OCI-LY7 (cell line): ENCODE data around the gene SERPINC1. TPM values are rescaled to one million over a fixed set of nuclear protein-coding genes. Genes with fewer than 3 reads are reported as not detected.

Source experiments
- BruUV-seq: library from RNA; stranded (reverse); fragments of 400-500 nt; replicated peaks from 2 replicates; lab custom pipeline; 2021; lab: Mats Ljungman, UMichigan
- CTCF ChIA-PET: fragments of 300-600 bp; sonication (Branson Sonifier 250); formaldehyde crosslinking; loops from one replicate; lab custom pipeline; 2022; ENCODE audit warnings: antibody characterized with exemption; ENCODE audit not compliant: unreplicated experiment; lab: Charles Lee
- POLR2A ChIA-PET: fragments of 300-600 bp; sonication (Branson Sonifier 250); formaldehyde crosslinking; loops from one replicate; lab custom pipeline; 2022; ENCODE audit warnings: antibody characterized with exemption; lab: Charles Lee
- DNase-seq: peaks from one replicate; pipeline ENCODE4 v3.0.0-alpha.2; 2015; ENCODE audit warnings: low spot score
- H2AFZ ChIP-seq: fragments of 200-600 bp; sonication (generic), shearing (Covaris generic); 2 replicates; pipeline ENCODE4 v1.6.1; 2014; ENCODE audit warnings: mild to moderate bottlenecking, antibody characterized with exemption, low read length, moderate library complexity
- H3K27ac ChIP-seq: fragments of 200-600 bp; sonication (generic); 2 replicates; pipeline ENCODE4 v1.5.1; 2014; ENCODE audit warnings: mixed run types, low read depth, mild to moderate bottlenecking, moderate library complexity, low read length, inconsistent platforms; ENCODE audit not compliant: poor library complexity, severe bottlenecking
- H3K36me3 ChIP-seq: fragments of 200-600 bp; sonication (generic); 2 replicates; pipeline ENCODE4 v1.6.1; 2014; ENCODE audit warnings: mild to moderate bottlenecking, antibody characterized with exemption, low read length, moderate library complexity, mixed read lengths; ENCODE audit not compliant: insufficient read depth
- H3K4me1 ChIP-seq: fragments of 200-600 bp; sonication (generic); 2 replicates; pipeline ENCODE4 v1.5.1; 2014; ENCODE audit warnings: mild to moderate bottlenecking, low read length; ENCODE audit not compliant: insufficient read depth, poor library complexity, severe bottlenecking
- H3K4me2 ChIP-seq: fragments of 200-600 bp; sonication (generic); 2 replicates; pipeline ENCODE4 v1.6.1; 2014; ENCODE audit warnings: mild to moderate bottlenecking, low read length
- H3K4me3 ChIP-seq: fragments of 200-600 bp; sonication (generic); 2 replicates; pipeline ENCODE4 v1.5.1; 2014; ENCODE audit warnings: mild to moderate bottlenecking, low read depth, low read length; ENCODE audit not compliant: poor library complexity, severe bottlenecking
- H3K79me2 ChIP-seq: fragments of 200-600 bp; sonication (generic); 2 replicates; pipeline ENCODE4 v1.6.1; 2016; ENCODE audit warnings: low read depth, mild to moderate bottlenecking, low read length, moderate library complexity, mixed read lengths; ENCODE audit not compliant: insufficient read depth
- H3K9me2 ChIP-seq: fragments of 200-600 bp; sonication (generic); 2 replicates; pipeline ENCODE4 v1.6.1; 2016; ENCODE audit warnings: mild to moderate bottlenecking, low read length, mixed read lengths; ENCODE audit not compliant: insufficient read depth
- H3K9me3 ChIP-seq: fragments of 200-600 bp; sonication (generic); 2 replicates; pipeline ENCODE4 v1.6.1; 2014; ENCODE audit warnings: mild to moderate bottlenecking, mixed run types, low read length, mixed read lengths
- H4K20me1 ChIP-seq: fragments of 200-600 bp; sonication (generic); 2 replicates; pipeline ENCODE4 v1.6.1; 2014; ENCODE audit warnings: mild to moderate bottlenecking, antibody characterized with exemption, low read length, moderate library complexity, mixed read lengths; ENCODE audit not compliant: insufficient read depth
- CTCF ChIP-seq: fragments of 200-600 bp; sonication (generic); conservative IDR thresholded peaks from 2 replicates; pipeline ENCODE4 v1.5.1; 2014; ENCODE audit warnings: mild to moderate bottlenecking, antibody characterized with exemption, low read length, moderate library complexity, mixed read lengths
- EZH2phosphoT487 ChIP-seq: fragments of 200-600 bp; sonication (generic); IDR thresholded peaks from 2 replicates; pipeline ENCODE4 v1.6.1; 2018; ENCODE audit warnings: low read depth, borderline replicate concordance, mild to moderate bottlenecking, mixed run types, antibody characterized with exemption, low read length, moderate library complexity, mixed read lengths
- intact Hi-C: fragments of 100-400 bp; cut with micrococcal nuclease; formaldehyde crosslinking; loops from one replicate; pipeline ENCODE4 v1.10.0; 2022; ENCODE audit not compliant: unreplicated experiment
- total RNA-seq, 2 experiments: library from RNA; depleted of rRNA in 1 of 2; stranded (reverse); fragments of >200 nt in 1 of 2; shearing (Covaris generic) in 1 of 2; gene quantifications; 2 replicates each; pipeline ENCODE4 v1.2.3, GENCODE V29; 2014 to 2022

Gene SERPINC1
- total RNA-seq, 2 experiments from 2014 or later: not detected

GRCh38 chr1:173866413-173867115, 50.6 kb downstream of the SERPINC1 start:
- Histone ChIP-seq H3K4me1 (peaks cover 64% of the 10 kb centered on the region), H3K9me2 (no peaks in the 10 kb centered on the region), H3K9me3 (no peaks in the 10 kb centered on the region), H3K27ac (peak overlapping the region; percentile 91), H3K4me2 (peak overlapping the region; percentile 93), H2AFZ (no peak overlapping the region), H4K20me1 (peaks cover 41% of the 10 kb centered on the region), H3K4me3 (peak overlapping the region; percentile 98), H3K79me2 (peaks cover 71% of the 10 kb centered on the region), H3K36me3 (peaks cover 71% of the 10 kb centered on the region)
- no TSS peak for BruUV-seq
- DNase-seq: peak; percentile 29
- ChIA-PET POLR2A (interaction anchor here (0.6 to 1.5 kb wide), 2 partner anchors 203 to 449 kb away, joined by 4 to 6 read pairs; no protein-coding TSS in a partner anchor), CTCF (interaction anchor here (0.6 kb wide), 1 partner anchor 516 kb away, joined by 3 read pairs; no protein-coding TSS in a partner anchor)
- intact Hi-C loops: loop anchor here (5.0 kb wide), 5 partner anchors 291 to 1334 kb away; partner anchors contain the start of genes PRDX6, RABGAP1L and SUCO
- TF ChIP-seq CTCF (no peak), EZH2phosphoT487 (no peak)

- Histone ChIP-seq H2AFZ (no peak overlapping the region), H3K9me3 (no peaks in the 10 kb centered on the region), H3K36me3 (peaks cover 68% of the 10 kb centered on the region), H3K9me2 (no peaks in the 10 kb centered on the region), H3K4me2 (peak overlapping the region; percentile 93), H3K79me2 (peaks cover 61% of the 10 kb centered on the region), H3K4me3 (peak overlapping the region; percentile 98), H3K27ac (peak overlapping the region; percentile 91), H4K20me1 (peaks cover 41% of the 10 kb centered on the region), H3K4me1 (peaks cover 55% of the 10 kb centered on the region)
- CTCF ChIA-PET: interaction anchor here (0.6 kb wide), 1 partner anchor 515 kb away, joined by 3 read pairs; no protein-coding TSS in a partner anchor
- intact Hi-C loops: loop anchor here (5.0 kb wide), 5 partner anchors 292 to 1333 kb away; partner anchors contain the start of genes PRDX6, RABGAP1L and SUCO
- POLR2A ChIA-PET: interaction anchor here (0.7 to 1.5 kb wide), 10 partner anchors 13 to 1234 kb away, joined by 3 to 6 read pairs (median 4); partner anchors contain the start of gene DARS2
- DNase-seq: peak; percentile 33
- no peak for TF ChIP-seq EZH2phosphoT487
- no peak for TF ChIP-seq CTCF
- no TSS peak for BruUV-seq
Observed at GRCh38 chr1:173865468-173866164, 51.5 kb downstream of the SERPINC1 start.
